Spinal cord (tissue), 10 donors: Measurements from ENCODE around the gene ZNF274. TPM values are rescaled to one million over a fixed set of nuclear protein-coding genes. Genes with fewer than 3 reads are reported as not detected.
"Not testable (repeated sequence)": the region's sequence is repeated elsewhere in the genome, so short reads cannot be mapped to it uniquely, and the experiment has no call there.

ENCODE experiments used
- DNase-seq, 6 donors: peaks; one replicate each; pipeline versions ENCODE4 v3.0.0 to v3.0.0-alpha.2; 2013 to 2015; ENCODE audit warnings: low spot score in 6 of 6, low read depth in 4 of 6
- H3K27ac ChIP-seq: one replicate; pipeline ENCODE4 v1.5.1; 2013; ENCODE audit warnings: low read depth, low read length, control low read depth
- H3K27me3 ChIP-seq: one replicate; pipeline ENCODE4 v1.6.1; 2013; ENCODE audit warnings: low read length; ENCODE audit not compliant: control insufficient read depth, insufficient read depth
- H3K36me3 ChIP-seq: one replicate; pipeline ENCODE4 v1.6.1; 2013; ENCODE audit warnings: low read length; ENCODE audit not compliant: control insufficient read depth, insufficient read depth
- H3K4me1 ChIP-seq: one replicate; pipeline ENCODE4 v1.6.1; 2013; ENCODE audit warnings: low read length; ENCODE audit not compliant: control insufficient read depth, insufficient read depth
- H3K4me3 ChIP-seq: one replicate; pipeline ENCODE4 v1.5.1; 2013; ENCODE audit warnings: low read depth, low read length, control low read depth
- H3K9me3 ChIP-seq: one replicate; pipeline ENCODE4 v1.6.1; 2013; ENCODE audit warnings: low read length; ENCODE audit not compliant: control insufficient read depth, insufficient read depth
- WGBS: methylation state at CpG from one replicate; pipeline ENCODE4 v1.1.5; 2013; ENCODE audit warnings: missing lambda C conversion rate; ENCODE audit not compliant: insufficient coverage; 5-methylcytosine and 5-hydroxymethylcytosine counted together
- long read RNA-seq, 4 donors: transcript quantifications; one replicate each; lab custom pipeline, GENCODE V29; 2026
- polyA plus RNA-seq, 2 donors: library from polyadenylated mRNA; unstranded; fragments of 120-200 nt; gene quantifications; one replicate each; pipeline ENCODE4 v1.2.1, GENCODE V29; 2013; ENCODE audit not compliant: insufficient read length in 2 of 2
- total RNA-seq, 2 donors: library from RNA; depleted of rRNA in 1 of 2; stranded (reverse); fragments of 120-200 nt in 1 of 2; fragments of >200 nt in 1 of 2; gene quantifications; one replicate each; pipeline versions ENCODE4 v1.2.3 to v1.2.4, GENCODE V29; 2013 to 2014
- donor health status: healthy.

Gene ZNF274
- total RNA-seq (10 to 100 TPM; 18.8 to 25.0 TPM), polyA plus RNA-seq (10 to 100 TPM; 23.0 to 28.5 TPM)
- long read RNA-seq, donor 1, full-length matches to known transcripts, result 6 of 6 reads
- long read RNA-seq, donor 1, partial matches to known transcripts, result 0 of 6 reads
- long read RNA-seq, donor 1, other reads (novel, unspliced or antisense), result 0 of 6 reads
- long read RNA-seq, donor 2, partial matches to known transcripts, result 0 of 1 reads
- long read RNA-seq, donor 2, other reads (novel, unspliced or antisense), result 0 of 1 reads
- long read RNA-seq, donor 3, transcript ZNF274-212 (8 exons, 2,538 nt), result major isoform, 5 of 5 reads
- long read RNA-seq, donor 3, partial matches to known transcripts, result 0 of 5 reads
- long read RNA-seq, donor 3, other reads (novel, unspliced or antisense), result 0 of 5 reads
- long read RNA-seq, donor 4, full-length matches to known transcripts, result 2 of 2 reads
- long read RNA-seq, donor 4, partial matches to known transcripts, result 0 of 2 reads
- long read RNA-seq, donor 4, other reads (novel, unspliced or antisense), result 0 of 2 reads

DNA sequence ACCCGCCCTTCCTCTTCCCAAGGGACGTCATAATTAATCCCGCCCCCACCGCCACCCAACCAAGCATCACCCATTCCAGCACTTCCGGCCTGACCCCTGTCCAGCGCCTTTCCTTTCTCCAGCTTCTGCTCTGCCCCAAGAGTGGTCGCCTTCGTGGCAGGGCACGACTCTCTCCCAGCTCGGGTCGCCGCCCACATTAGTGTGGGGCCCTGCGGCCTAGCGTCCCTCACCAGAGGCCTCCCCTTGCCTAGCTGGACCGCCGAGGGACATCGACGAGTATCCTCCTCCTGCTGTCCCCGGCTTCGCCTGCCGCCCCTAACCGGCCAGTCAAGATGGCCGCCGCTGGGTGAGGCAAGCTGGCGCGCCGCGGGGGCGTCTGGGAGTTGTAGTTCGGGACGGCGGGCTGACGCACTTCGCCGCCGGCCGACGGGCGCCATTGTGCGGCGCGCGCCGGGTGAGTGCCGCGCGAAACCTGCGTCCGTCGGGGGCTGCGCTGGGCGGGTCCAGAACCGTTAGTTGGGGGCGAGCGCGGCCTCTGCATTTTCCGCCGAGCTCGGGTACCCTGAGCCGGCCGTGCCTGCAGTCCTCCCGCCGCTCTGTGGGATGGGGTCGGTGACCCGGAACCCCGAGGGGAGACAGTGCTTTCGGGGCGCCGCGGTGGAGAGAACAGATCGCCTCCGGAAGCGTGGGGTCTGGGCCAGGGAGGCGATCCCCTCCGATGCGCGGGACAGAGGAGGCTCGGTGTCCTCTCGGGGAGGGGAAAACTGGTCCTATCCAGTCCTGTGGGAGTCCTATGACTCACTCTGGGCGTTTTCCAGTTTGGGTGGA, at the start of gene ZNF274:
Gene ZNF274 (plus strand): TSS at position 73 of the 828 bp plus-strand sequence. CDS start 905 bp downstream, outside the sequence.
- Histone ChIP-seq H3K4me3 (peak within 1 kb of the TSS; percentile 82), H3K4me1 (peaks cover 17% of the 10 kb centered on the region), H3K27me3 (no peaks in the 10 kb centered on the region), H3K27ac (peak within 1 kb of the TSS; percentile 95), H3K36me3 (peaks cover 23% of the 10 kb centered on the region), H3K9me3 (peaks cover 42% of the 10 kb centered on the region)
- 0% methylated on average over 79 of the region's 80 CpGs for WGBS
- peak; percentile 70 to 97 (median 87) for DNase-seq

DNA sequence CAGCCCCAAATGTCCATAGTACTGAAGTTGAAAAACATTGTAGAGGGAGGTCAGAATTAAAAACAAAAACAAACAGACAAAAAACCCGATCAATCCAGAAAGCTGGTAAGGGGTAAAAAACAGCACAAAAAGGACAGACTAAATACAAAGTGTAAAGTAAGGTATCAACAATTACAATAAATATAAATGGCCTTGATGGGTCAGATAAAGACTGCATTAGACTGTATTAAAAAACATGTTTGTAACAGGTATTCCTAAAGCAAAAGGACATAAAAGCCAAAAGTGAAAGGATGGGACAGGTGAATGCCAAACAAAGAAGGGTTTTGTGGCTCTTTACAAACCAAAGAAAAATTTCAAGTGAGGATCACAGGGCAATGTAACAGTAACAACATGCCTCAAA, 48.6 kb upstream of the ZNF274 start:
- DNase-seq, result no peak
- no CpG with 5 or more reads among the region's 1 CpG for WGBS
- peaks cover 78% of the 10 kb centered on the region for H3K36me3 ChIP-seq
- H3K4me1 ChIP-seq, result no peaks in the 10 kb centered on the region
- H3K27me3 ChIP-seq, result no peaks in the 10 kb centered on the region
- no peak overlapping the region for H3K27ac ChIP-seq
- H3K9me3 ChIP-seq, result peaks cover 47% of the 10 kb centered on the region
- no peak overlapping the region for H3K4me3 ChIP-seq

- peaks cover 16% of the 10 kb centered on the region for H3K9me3 ChIP-seq
- no peak overlapping the region for H3K27ac ChIP-seq
- no peak for DNase-seq
- peaks cover 24% of the 10 kb centered on the region for H3K36me3 ChIP-seq
- H3K27me3 ChIP-seq, result no peaks in the 10 kb centered on the region
- WGBS, result no CpG with 5 or more reads among the region's 3 CpGs
- peaks cover 6% of the 10 kb centered on the region for H3K4me1 ChIP-seq
- no peak overlapping the region for H3K4me3 ChIP-seq
Measured at GRCh38 chr19:58145849-58146248, 37.0 kb upstream of the ZNF274 start.

- not testable (repeated sequence) for DNase-seq, H3K4me3 ChIP-seq, H3K36me3 ChIP-seq, H3K27ac ChIP-seq, H3K27me3 ChIP-seq
- Histone ChIP-seq H3K4me1 (peaks cover 10% of the 10 kb centered on the region), H3K9me3 (peaks cover 11% of the 10 kb centered on the region)
- 90% methylated on average over 2 of the region's 28 CpGs for WGBS
Measured at GRCh38 chr19:58147475-58147874, 35.4 kb upstream of the ZNF274 start.

DNA sequence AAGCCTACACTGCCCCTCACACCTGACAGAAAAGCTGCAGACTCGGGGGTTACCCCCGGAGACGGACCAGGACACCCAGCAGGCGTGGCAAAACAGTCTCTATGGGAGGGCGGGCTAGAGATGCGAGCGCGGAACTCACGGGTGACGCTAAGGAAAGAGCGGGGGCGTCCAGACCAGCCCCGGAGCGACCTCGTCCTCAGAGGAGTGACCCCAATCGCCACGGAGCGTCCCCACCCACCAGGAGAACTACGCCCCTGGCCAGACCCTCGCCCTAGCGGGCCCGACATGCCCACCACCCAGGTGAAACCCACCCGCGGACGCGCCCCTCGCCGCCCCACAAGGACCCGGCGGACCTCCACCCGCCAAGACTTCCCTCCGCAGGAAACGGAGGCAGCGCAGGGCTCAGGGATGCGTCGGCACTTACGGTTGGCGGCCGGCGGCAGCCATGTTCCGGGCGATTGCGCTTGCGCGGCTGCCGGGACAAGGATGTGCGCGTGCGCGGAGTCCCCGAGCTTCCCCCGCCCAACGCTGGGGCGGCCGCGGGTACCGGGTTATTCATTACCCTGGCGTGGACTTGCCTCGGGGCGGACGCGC, 32.4 kb upstream of the ZNF274 start, which contains the start of gene ZNF329:
Gene ZNF329 (minus strand): TSS at position 462 of the 594 bp plus-strand sequence. CDS start 21,286 bp downstream, outside the sequence.
- Histone ChIP-seq H3K4me3 (peak within 1 kb of the TSS; percentile 95), H3K4me1 (peaks cover 32% of the 10 kb centered on the region), H3K27ac (peak within 1 kb of the TSS; percentile 89), H3K9me3 (peaks cover 5% of the 10 kb centered on the region), H3K36me3 (peaks cover 5% of the 10 kb centered on the region), H3K27me3 (no peaks in the 10 kb centered on the region)
- 0% methylated on average over 62 of the region's 62 CpGs for WGBS
- peak; percentile 64 to 95 (median 79) for DNase-seq

DNA sequence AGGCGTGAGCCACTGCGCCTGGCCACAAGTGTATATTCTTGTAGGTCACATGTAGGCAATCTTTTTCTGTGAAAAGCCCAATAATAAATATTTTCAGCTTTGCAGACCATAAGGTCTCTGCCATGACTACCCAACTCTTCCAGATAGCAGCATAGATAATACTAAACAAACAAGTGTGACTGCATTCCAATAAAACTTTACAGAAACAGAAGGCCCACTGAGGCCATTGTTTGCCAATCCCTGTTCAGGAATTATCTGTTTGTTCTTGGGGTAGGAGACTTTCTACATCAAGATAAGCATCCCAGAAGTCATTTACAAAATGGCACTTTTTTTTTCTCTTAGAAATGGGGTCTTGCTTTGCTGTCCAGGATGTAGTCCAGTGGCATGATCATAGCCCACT, 29.5 kb upstream of the ZNF274 start:
- 100% methylated on average over 2 of the region's 2 CpGs for whole genome bisulfite sequencing
- no peak overlapping the region for H3K27ac ChIP-seq
- H3K36me3 ChIP-seq, result no peaks in the 10 kb centered on the region
- no peak overlapping the region for H3K4me3 ChIP-seq
- no peaks in the 10 kb centered on the region for H3K27me3 ChIP-seq
- no peaks in the 10 kb centered on the region for H3K9me3 ChIP-seq
- no peak for DNase-seq
- peaks cover 33% of the 10 kb centered on the region for H3K4me1 ChIP-seq

DNA sequence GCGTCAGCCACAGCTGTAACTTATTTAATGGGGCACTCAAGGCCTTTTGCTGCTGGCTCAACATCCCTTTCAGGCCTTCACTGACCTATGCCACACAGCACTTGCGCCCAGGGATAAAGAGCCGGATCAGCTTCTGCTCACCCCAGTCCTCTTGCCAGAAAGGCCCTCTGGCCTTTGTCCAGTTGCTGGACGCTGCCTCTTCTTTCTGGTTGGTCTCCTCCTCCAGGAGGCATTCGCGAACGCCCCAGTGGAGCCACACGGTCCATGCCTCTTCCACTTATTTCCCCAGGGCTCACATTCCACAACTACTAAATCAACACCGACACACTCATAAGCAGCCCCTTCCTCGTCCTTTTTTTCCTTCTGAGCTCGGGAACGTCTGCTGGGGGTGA, 28.6 kb upstream of the ZNF274 start:
- DNase-seq, result peak in 2 of 6 donors; percentile 33 to 60
- Histone ChIP-seq H3K36me3 (no peaks in the 10 kb centered on the region), H3K27ac (peak overlapping the region; percentile 92), H3K27me3 (no peaks in the 10 kb centered on the region), H3K9me3 (no peaks in the 10 kb centered on the region), H3K4me3 (peak overlapping the region; percentile 74), H3K4me1 (peaks cover 33% of the 10 kb centered on the region)
- WGBS, result 7% methylated on average over 8 of the region's 12 CpGs

DNA sequence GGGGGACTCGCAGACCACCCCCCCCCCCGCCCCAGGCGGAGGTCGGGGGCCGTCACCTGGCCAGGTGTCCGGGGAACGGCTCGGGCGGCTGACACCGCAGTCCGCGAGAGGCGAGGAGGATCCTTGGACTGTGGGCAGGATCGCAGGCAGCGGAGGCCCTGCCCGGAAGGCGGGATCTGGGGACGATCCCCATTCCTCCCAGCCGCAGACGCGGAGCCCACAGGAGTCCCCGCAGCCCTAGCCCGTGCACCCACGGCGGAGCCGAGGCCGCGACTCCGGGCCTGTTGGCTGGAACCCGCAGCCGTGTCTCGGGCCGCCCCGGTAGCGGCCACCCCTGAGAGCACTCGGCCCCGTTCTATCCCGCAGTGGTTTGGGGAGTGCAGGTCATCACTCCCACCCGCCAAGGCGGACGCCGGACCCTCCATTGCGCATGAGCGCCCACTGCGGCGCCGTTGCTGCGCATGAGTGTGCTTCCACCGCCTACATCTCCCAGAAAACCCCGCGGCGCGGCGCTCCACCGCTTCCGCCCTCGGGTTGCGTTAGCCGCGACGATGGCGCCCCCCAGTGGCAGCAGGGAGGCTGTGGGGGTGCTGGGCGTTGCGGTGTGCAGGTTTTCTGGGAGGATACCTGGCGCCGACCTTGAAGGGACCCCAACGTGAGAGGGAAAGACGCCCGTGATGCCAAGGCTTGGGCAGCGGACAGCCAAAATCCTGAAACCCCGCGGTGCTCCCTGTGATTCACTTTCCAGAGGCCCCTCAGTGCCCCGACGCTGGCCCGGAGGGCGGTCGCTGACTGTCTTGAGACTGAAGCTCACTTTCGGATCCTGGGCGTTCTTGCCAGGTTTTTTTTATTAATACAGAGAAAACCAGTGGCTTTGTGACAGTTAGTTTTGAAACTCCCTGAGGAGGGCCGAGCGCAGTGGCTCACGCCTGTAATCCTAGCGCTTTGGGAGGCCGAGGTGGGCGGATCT, 27.9 kb upstream of the ZNF274 start:
- Histone ChIP-seq H3K36me3 (no peaks in the 10 kb centered on the region), H3K27ac (peak overlapping the region; percentile 92), H3K4me1 (peaks cover 32% of the 10 kb centered on the region), H3K27me3 (no peaks in the 10 kb centered on the region), H3K9me3 (peaks cover under 1% of the 10 kb centered on the region), H3K4me3 (peak overlapping the region; percentile 74)
- peak; percentile 86 to 99 (median 94) for DNase-seq
- WGBS, result 2% methylated on average over 76 of the region's 85 CpGs
